ENCODE data around the gene SERINC5.
A peak's percentile ranks its signal among the peaks of the same experiment; 100 is the strongest.
"Not testable (repeated sequence)": the region's sequence is repeated elsewhere in the genome, so short reads cannot be mapped to it uniquely, and the experiment has no call there.

Gene SERINC5

GRCh38 chr5:80225189-80225933, 30.5 kb downstream of the SERINC5 start:
- no peak for DNase-seq

- DNase-seq, result no peak
These were observed 32.3 kb downstream of the SERINC5 start for GRCh38 chr5:80223561-80223960.

GRCh38 chr5:80220245-80220897, 35.5 kb downstream of the SERINC5 start:
- DNase-seq, result no peak

- DNase-seq, result no peak
These were observed 36.5 kb downstream of the SERINC5 start for GRCh38 chr5:80219391-80219790.

GRCh38 chr5:80217667-80218066, 38.2 kb downstream of the SERINC5 start:
- no peak for DNase-seq

GRCh38 chr5:80216753-80217596, 38.9 kb downstream of the SERINC5 start:
- DNase-seq, result peak; percentile 45

- DNase-seq, result peak; percentile 28
These were observed 39.8 kb downstream of the SERINC5 start for GRCh38 chr5:80216096-80216495.

- DNase-seq, result no peak
These were observed 40.3 kb downstream of the SERINC5 start for GRCh38 chr5:80215523-80215922.

GRCh38 chr5:80213466-80213865, 42.4 kb downstream of the SERINC5 start:
- no peak for DNase-seq

GRCh38 chr5:80212171-80212667, 43.6 kb downstream of the SERINC5 start:
- no peak for DNase-seq

- no peak for DNase-seq
These were observed 44.5 kb downstream of the SERINC5 start for GRCh38 chr5:80211327-80211726.

GRCh38 chr5:80210014-80210413, 45.8 kb downstream of the SERINC5 start:
- DNase-seq, result no peak

GRCh38 chr5:80208381-80208780, 47.5 kb downstream of the SERINC5 start:
- DNase-seq, result no peak

- DNase-seq, result no peak
These were observed 48.0 kb downstream of the SERINC5 start for GRCh38 chr5:80207832-80208231.

- no peak for DNase-seq
These were observed 49.6 kb downstream of the SERINC5 start for GRCh38 chr5:80206282-80206681.

- no peak for DNase-seq
These were observed 50.0 kb downstream of the SERINC5 start for GRCh38 chr5:80205846-80206245.

GRCh38 chr5:80204808-80205614, 50.8 kb downstream of the SERINC5 start:
- DNase-seq, result peak; percentile 28

GRCh38 chr5:80201763-80202162, 54.1 kb downstream of the SERINC5 start:
- DNase-seq, result not testable (repeated sequence)

GRCh38 chr5:80198920-80199319, 56.9 kb downstream of the SERINC5 start:
- DNase-seq, result no peak

GRCh38 chr5:80198399-80198798, 57.4 kb downstream of the SERINC5 start:
- no peak for DNase-seq

GRCh38 chr5:80195837-80196400, 59.9 kb downstream of the SERINC5 start:
- no peak for DNase-seq

GRCh38 chr5:80194468-80194867, 61.4 kb downstream of the SERINC5 start:
- DNase-seq, result no peak
